Upper lobe of left lung (tissue), 6 donors: ENCODE results near the gene KLF3. TPM values are rescaled to one million over a fixed set of nuclear protein-coding genes. Genes with fewer than 3 reads are reported as not detected.
A peak's percentile ranks its signal among the peaks of the same experiment; 100 is the strongest.

ENCODE experiments used
- ATAC-seq, 2 donors: fragments of 200-7000 bp; cut with Tn5 transposase; one replicate each; pipeline ENCODE4 v1.9.1; 2022; ENCODE audit warnings: mild to moderate bottlenecking in 2 of 2, moderate library complexity in 2 of 2; ENCODE audit not compliant: low FRiP score in 2 of 2
- DNase-seq, 2 donors: peaks; one replicate each; pipeline ENCODE4 v3.0.0-alpha.2; 2019 to 2020
- H3K27ac ChIP-seq, 4 donors: fragments of 200-600 bp; sonication (generic); one replicate each; pipeline ENCODE4 v1.5.1; 2016 to 2019
- H3K27me3 ChIP-seq, 4 donors: fragments of 200-600 bp; sonication (generic); one replicate each; pipeline ENCODE4 v1.5.1; 2017 to 2019
- H3K36me3 ChIP-seq, 4 donors: fragments of 200-600 bp; sonication (generic); one replicate each; pipeline ENCODE4 v1.5.1; 2016 to 2019
- H3K4me1 ChIP-seq, 4 donors: fragments of 200-600 bp; sonication (generic); one replicate each; pipeline ENCODE4 v1.5.1; 2018 to 2019
- H3K4me3 ChIP-seq, 4 donors: fragments of 200-600 bp; sonication (generic); one replicate each; pipeline ENCODE4 v1.5.1; 2017 to 2019; ENCODE audit warnings: mild to moderate bottlenecking in 2 of 4, moderate library complexity in 1 of 4
- H3K9me3 ChIP-seq, 4 donors: fragments of 200-600 bp; sonication (generic); one replicate each; pipeline ENCODE4 v1.5.1; 2018 to 2019
- CTCF ChIP-seq, 6 experiments: fragments of 450-650 bp in 4 of 6; fragments of 200-600 bp in 2 of 6; sonication (generic) in 2 of 6; IDR thresholded peaks; one replicate each; pipeline ENCODE4 v1.5.1; 2016 to 2019; ENCODE audit warnings: antibody characterized with exemption in 6 of 6
- EP300 ChIP-seq, 4 donors: sonication (generic); formaldehyde crosslinking; IDR thresholded peaks; one replicate each; pipeline ENCODE4 v1.5.1; 2017; ENCODE audit warnings: antibody characterized with exemption in 4 of 4, control low read depth in 2 of 4
- POLR2A ChIP-seq, 4 donors: fragments of 450-650 bp; IDR thresholded peaks; one replicate each; pipeline ENCODE4 v1.5.1; 2016 to 2017; ENCODE audit warnings: antibody characterized with exemption in 4 of 4, mild to moderate bottlenecking in 2 of 4
- POLR2AphosphoS5 ChIP-seq, 2 donors: sonication (generic); formaldehyde crosslinking; IDR thresholded peaks; one replicate each; pipeline ENCODE4 v1.5.1; 2017; ENCODE audit warnings: antibody characterized with exemption in 2 of 2
- whole genome bisulfite sequencing, 2 donors: methylation state at CpG; one replicate each; pipeline ENCODE4 v1.1.5; 2017 to 2018; 5-methylcytosine and 5-hydroxymethylcytosine counted together
- total RNA-seq, 6 donors: library from RNA; depleted of rRNA in 4 of 6; stranded (reverse); fragments of >200 nt in 4 of 6; gene quantifications; one replicate each; pipeline versions ENCODE4 v1.1.0 to v1.2.1, GENCODE V29; 2016 to 2021
- donor health status: DM: no; HTN: no; CAD: no; lungs with moderate emphysema.
- donor health status: DM: no; HTN: yes; CAD: no; lungs with severe emphysema.

Gene KLF3
- total RNA-seq, 6 donors from 2014 or later, result 32.5 to 73.9 (median 48.3) TPM

- ATAC-seq, result peak in 1 of 2 donors; percentile 45
- H3K4me1 ChIP-seq, result peaks cover 38 to 64% (median 45%) of the 10 kb centered on the region in 4 donors
- TF ChIP-seq CTCF (IDR thresholded peaks at IDR 0.05), result no peak
- TF ChIP-seq POLR2AphosphoS5 (IDR thresholded peaks at IDR 0.05), result no peak
- no peak for TF ChIP-seq EP300 (IDR thresholded peaks at IDR 0.05)
- TF ChIP-seq POLR2A (IDR thresholded peaks at IDR 0.05), result no peak
- H3K36me3 ChIP-seq, result peaks cover 10 to 47% (median 22%) of the 10 kb centered on the region in 4 donors
- H3K27ac ChIP-seq, result no peak overlapping the region
- no peak for DNase-seq
- WGBS, 2 donors, result 73 to 76% methylated on average over 12 of the region's 12 CpGs
- no peaks in the 10 kb centered on the region for H3K27me3 ChIP-seq
- no peak overlapping the region for H3K4me3 ChIP-seq
- H3K9me3 ChIP-seq, result no peaks in the 10 kb centered on the region
These were observed 17.4 kb downstream of the KLF3 start for GRCh38 chr4:38681281-38681991.

DNA sequence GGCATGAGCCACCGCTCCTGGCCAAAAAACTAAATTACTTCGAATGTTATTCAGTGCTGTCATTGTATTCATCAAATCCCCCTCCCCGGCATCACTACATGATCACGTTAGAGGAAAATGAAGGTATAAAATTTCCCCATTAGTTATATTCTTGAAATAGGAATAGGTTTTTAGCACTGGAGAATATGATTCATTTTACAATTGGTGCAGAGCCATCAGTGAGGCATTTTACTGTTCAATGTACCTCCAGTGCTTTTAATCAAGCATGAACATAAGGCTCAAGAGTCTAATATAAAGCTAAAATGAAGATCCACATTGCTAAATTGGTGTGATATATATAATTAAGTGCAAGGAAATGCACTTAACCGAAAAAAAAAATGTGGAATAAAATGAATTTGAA lies 18.3 kb downstream of the KLF3 start:
- peaks cover 39 to 55% (median 47%) of the 10 kb centered on the region in 4 donors for H3K4me1 ChIP-seq
- no peak overlapping the region for H3K4me3 ChIP-seq
- DNase-seq (no peak), ATAC-seq (no peak)
- peaks cover 10 to 54% (median 22%) of the 10 kb centered on the region in 4 donors for H3K36me3 ChIP-seq
- TF ChIP-seq EP300 (IDR thresholded peaks at IDR 0.05) (no peak), POLR2A (IDR thresholded peaks at IDR 0.05) (no peak), CTCF (IDR thresholded peaks at IDR 0.05) (no peak), POLR2AphosphoS5 (IDR thresholded peaks at IDR 0.05) (no peak)
- whole genome bisulfite sequencing, 2 donors, result 79 to 84% methylated on average over 5 of the region's 5 CpGs
- H3K27me3 ChIP-seq, result no peaks in the 10 kb centered on the region
- H3K9me3 ChIP-seq, result no peaks in the 10 kb centered on the region
- H3K27ac ChIP-seq, result no peak overlapping the region

- Histone ChIP-seq H3K9me3 (no peaks in the 10 kb centered on the region), H3K27ac (no peak overlapping the region), H3K27me3 (no peaks in the 10 kb centered on the region), H3K4me1 (peaks cover 32 to 46% (median 41%) of the 10 kb centered on the region in 4 donors), H3K36me3 (peaks cover 10 to 61% (median 24%) of the 10 kb centered on the region in 4 donors), H3K4me3 (no peak overlapping the region)
- 81 to 82% methylated on average over 3 of the region's 3 CpGs for WGBS, 2 donors
- DNase-seq, result no peak
- ATAC-seq, result no peak
- TF ChIP-seq CTCF (IDR thresholded peaks at IDR 0.05) (no peak), POLR2AphosphoS5 (IDR thresholded peaks at IDR 0.05) (no peak), POLR2A (IDR thresholded peaks at IDR 0.05) (no peak), EP300 (IDR thresholded peaks at IDR 0.05) (no peak)
These were observed 19.3 kb downstream of the KLF3 start for GRCh38 chr4:38683276-38683675.

DNA sequence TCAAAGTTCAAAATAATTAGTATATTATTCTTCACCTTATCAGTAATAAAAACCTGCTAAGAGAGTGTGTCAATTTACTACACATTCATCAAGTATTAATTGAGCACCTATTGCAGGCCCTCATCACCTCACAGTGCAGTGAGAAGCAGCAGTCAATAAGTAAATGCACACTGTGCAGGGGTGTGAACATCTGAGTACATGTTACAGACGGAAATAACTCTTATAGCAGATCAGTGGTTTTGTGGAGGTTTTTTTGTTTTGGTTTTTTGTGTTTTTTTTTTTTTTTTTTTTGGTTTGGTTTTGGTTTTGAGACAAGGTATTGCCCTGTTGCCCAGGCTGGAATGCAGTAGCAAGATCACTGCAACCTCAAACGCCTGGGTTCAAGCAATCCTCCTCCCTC lies 20.3 kb downstream of the KLF3 start:
- H3K4me1 ChIP-seq, result peaks cover 32 to 49% (median 45%) of the 10 kb centered on the region in 4 donors
- no peak for DNase-seq
- TF ChIP-seq POLR2AphosphoS5 (IDR thresholded peaks at IDR 0.05) (no peak), POLR2A (IDR thresholded peaks at IDR 0.05) (no peak), EP300 (IDR thresholded peaks at IDR 0.05) (no peak), CTCF (IDR thresholded peaks at IDR 0.05) (no peak)
- peaks cover 20 to 71% (median 33%) of the 10 kb centered on the region in 4 donors for H3K36me3 ChIP-seq
- no peaks in the 10 kb centered on the region for H3K27me3 ChIP-seq
- H3K4me3 ChIP-seq, result no peak overlapping the region
- no peak overlapping the region for H3K27ac ChIP-seq
- 88 to 94% methylated on average over 2 of the region's 2 CpGs for WGBS, 2 donors
- no peaks in the 10 kb centered on the region for H3K9me3 ChIP-seq
- no peak for ATAC-seq
